ENCODE measurements around the gene AJM1.
"Not testable (repeated sequence)": the region's sequence is repeated elsewhere in the genome, so short reads cannot be mapped to it uniquely, and the experiment has no call there.

AJM1 gene

GRCh38 chr9:136882109-136882946 is 40.0 kb downstream of the AJM1 start:
- peak; percentile 97 for DNase-seq

- not testable (repeated sequence) for DNase-seq
Measured at GRCh38 chr9:136882947-136883283, 40.6 kb downstream of the AJM1 start.

GRCh38 chr9:136883670-136884069 is 41.4 kb downstream of the AJM1 start:
- DNase-seq, result not testable (repeated sequence)

GRCh38 chr9:136885950-136886578 is 43.8 kb downstream of the AJM1 start, which contains the start of gene TRAF2:
TRAF2 (plus strand) TSS chr9:136886516; CDS start chr9:136898741, 12,225 bp downstream.
- peak; percentile 99 for DNase-seq

GRCh38 chr9:136886610-136887597 is 44.6 kb downstream of the AJM1 start:
- peak; percentile 78 for DNase-seq

- no peak for DNase-seq
Measured at GRCh38 chr9:136888454-136888853, 46.2 kb downstream of the AJM1 start.

GRCh38 chr9:136889858-136890257 is 47.6 kb downstream of the AJM1 start:
- no peak for DNase-seq

GRCh38 chr9:136890661-136891060 is 48.4 kb downstream of the AJM1 start:
- no peak for DNase-seq
